HEK293 (cell line): ENCODE results near the gene MYH15.

Source experiments
- CTCF ChIP-seq: fragments of 450-650 bp; formaldehyde crosslinking; IDR thresholded peaks from 2 replicates; pipeline ENCODE4 v1.5.1; 2016; ENCODE audit warnings: missing biosample characterization, missing genetic modification characterization
- EGR2 ChIP-seq: fragments of 450-650 bp; formaldehyde crosslinking; IDR thresholded peaks from 2 replicates; pipeline ENCODE4 v1.5.1; 2016; ENCODE audit warnings: low read depth, missing biosample characterization, missing genetic modification characterization
- KLF17 ChIP-seq: fragments of 450-650 bp; formaldehyde crosslinking; IDR thresholded peaks from 2 replicates; pipeline ENCODE4 v1.5.1; 2016; ENCODE audit warnings: missing biosample characterization, missing genetic modification characterization
- PBX3 ChIP-seq: sonication (generic); formaldehyde crosslinking; IDR thresholded peaks from 2 replicates; pipeline ENCODE4 v1.8.1; 2022; ENCODE audit warnings: mild to moderate bottlenecking, moderate library complexity, missing genetic modification reagents
- TCF7L2 ChIP-seq: IDR thresholded peaks from 2 replicates; pipeline ENCODE4 v1.6.1; 2011; ENCODE audit warnings: low read depth, mild to moderate bottlenecking, inconsistent platforms, low read length, moderate library complexity, borderline replicate concordance
- ZBTB17 ChIP-seq: fragments of 450-650 bp; formaldehyde crosslinking; IDR thresholded peaks from 2 replicates; pipeline ENCODE4 v1.5.1; 2016; ENCODE audit warnings: missing biosample characterization, missing genetic modification characterization
- ZNF18 ChIP-seq: fragments of 450-650 bp; formaldehyde crosslinking; IDR thresholded peaks from 2 replicates; pipeline ENCODE4 v1.5.1; 2016; ENCODE audit warnings: missing biosample characterization, missing genetic modification characterization
- ZNF19 ChIP-seq: fragments of 450-650 bp; formaldehyde crosslinking; IDR thresholded peaks from 2 replicates; pipeline ENCODE4; 2016; ENCODE audit warnings: missing biosample characterization, missing genetic modification characterization, low read depth
- ZNF488 ChIP-seq: fragments of 450-650 bp; formaldehyde crosslinking; IDR thresholded peaks from 2 replicates; pipeline ENCODE4 v1.5.1; 2016; ENCODE audit warnings: missing biosample characterization, missing genetic modification characterization
- ZNF548 ChIP-seq: fragments of 450-650 bp; formaldehyde crosslinking; IDR thresholded peaks from 2 replicates; pipeline ENCODE4 v1.5.1; 2016; ENCODE audit warnings: missing biosample characterization, missing genetic modification characterization
- ZNF560 ChIP-seq: fragments of 450-650 bp; formaldehyde crosslinking; IDR thresholded peaks from 2 replicates; pipeline ENCODE4 v1.5.1; 2017; ENCODE audit warnings: missing biosample characterization, missing genetic modification characterization, borderline replicate concordance
- ZNF747 ChIP-seq: fragments of 450-650 bp; formaldehyde crosslinking; IDR thresholded peaks from 2 replicates; pipeline ENCODE4 v1.5.1; 2016; ENCODE audit warnings: missing biosample characterization, missing genetic modification characterization
- ZSCAN16 ChIP-seq: fragments of 450-650 bp; formaldehyde crosslinking; IDR thresholded peaks from 2 replicates; pipeline ENCODE4 v1.5.1; 2016; ENCODE audit warnings: missing biosample characterization, missing genetic modification characterization

- no peak for TF ChIP-seq ZNF19 (tag by site-specific recombination)
- no peak for TF ChIP-seq PBX3
- no peak for TF ChIP-seq ZNF18 (tag by site-specific recombination)
- no peak for TF ChIP-seq ZNF548 (tag by site-specific recombination)
- no peak for TF ChIP-seq ZBTB17
- no peak for TF ChIP-seq ZNF560 (tag by site-specific recombination)
- no peak for TF ChIP-seq CTCF
- no peak for TF ChIP-seq KLF17
- no peak for TF ChIP-seq ZNF488
- TF ChIP-seq ZSCAN16 (tag by site-specific recombination): no peak
- TF ChIP-seq TCF7L2: no peak
- no peak for TF ChIP-seq ZNF747 (tag by site-specific recombination)
- no peak for TF ChIP-seq EGR2 (tag by site-specific recombination)
Observed at GRCh38 chr3:108333961-108334360, 176.4 kb downstream of the MYH15 start.
